Measurements from ENCODE around the gene HDGFL3. TPM values are rescaled to one million over a fixed set of nuclear protein-coding genes. Genes with fewer than 3 reads are reported as not detected.

HDGFL3 gene
- total and polyA plus RNA-seq, 9 of the 15 experiments (the other 6 are each of a cell fraction or from before 2014, with no cell fraction given): 6.7 to 42.0 (median 31.4) TPM

DNA sequence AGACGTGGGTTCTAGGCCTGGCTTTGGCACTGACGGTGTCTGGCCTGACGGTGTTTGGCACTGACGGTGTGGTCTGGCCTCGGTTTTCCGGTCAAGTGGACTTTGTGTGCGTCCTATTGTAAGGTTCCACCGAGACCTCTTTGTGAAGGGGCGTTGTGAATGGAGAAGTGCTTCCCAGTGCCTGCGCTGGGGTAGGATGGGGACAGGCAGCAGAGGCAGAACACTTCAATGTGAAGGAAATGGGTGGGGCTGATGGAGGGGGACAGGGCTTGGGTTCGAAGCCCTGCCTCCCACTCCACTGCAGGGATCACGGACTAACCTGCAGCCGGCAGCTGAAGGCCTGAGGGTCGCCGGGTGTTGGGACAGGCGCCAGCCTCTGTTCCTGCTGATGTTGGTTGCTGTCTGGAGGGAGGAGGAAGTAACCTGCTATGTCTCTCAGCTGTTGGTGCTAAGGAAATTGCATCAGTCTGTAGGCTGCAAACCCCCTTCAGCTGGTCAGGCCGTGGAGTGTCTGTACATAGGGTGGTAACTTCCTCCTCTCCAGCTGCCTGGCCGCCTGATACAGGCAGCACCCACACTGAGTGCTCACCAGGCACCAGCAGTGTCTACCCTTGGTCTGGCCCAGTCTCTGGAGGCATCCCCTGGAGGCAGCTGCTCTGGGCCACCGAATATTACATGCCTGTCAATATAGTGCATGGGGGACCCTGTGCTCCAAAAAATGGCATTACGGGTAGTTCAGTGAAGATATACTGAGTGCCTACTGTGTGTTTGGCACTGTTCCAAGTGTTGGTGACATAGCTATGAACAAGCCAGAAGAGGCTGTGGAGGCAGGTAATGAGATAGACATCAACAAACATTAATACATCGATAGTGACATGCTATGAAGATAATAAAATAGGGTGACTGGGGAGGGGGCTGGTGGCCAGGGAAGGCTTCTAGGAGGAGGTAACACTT is 99.1 kb downstream of the HDGFL3 start (continued):
- TF ChIP-seq, protein P1, sequence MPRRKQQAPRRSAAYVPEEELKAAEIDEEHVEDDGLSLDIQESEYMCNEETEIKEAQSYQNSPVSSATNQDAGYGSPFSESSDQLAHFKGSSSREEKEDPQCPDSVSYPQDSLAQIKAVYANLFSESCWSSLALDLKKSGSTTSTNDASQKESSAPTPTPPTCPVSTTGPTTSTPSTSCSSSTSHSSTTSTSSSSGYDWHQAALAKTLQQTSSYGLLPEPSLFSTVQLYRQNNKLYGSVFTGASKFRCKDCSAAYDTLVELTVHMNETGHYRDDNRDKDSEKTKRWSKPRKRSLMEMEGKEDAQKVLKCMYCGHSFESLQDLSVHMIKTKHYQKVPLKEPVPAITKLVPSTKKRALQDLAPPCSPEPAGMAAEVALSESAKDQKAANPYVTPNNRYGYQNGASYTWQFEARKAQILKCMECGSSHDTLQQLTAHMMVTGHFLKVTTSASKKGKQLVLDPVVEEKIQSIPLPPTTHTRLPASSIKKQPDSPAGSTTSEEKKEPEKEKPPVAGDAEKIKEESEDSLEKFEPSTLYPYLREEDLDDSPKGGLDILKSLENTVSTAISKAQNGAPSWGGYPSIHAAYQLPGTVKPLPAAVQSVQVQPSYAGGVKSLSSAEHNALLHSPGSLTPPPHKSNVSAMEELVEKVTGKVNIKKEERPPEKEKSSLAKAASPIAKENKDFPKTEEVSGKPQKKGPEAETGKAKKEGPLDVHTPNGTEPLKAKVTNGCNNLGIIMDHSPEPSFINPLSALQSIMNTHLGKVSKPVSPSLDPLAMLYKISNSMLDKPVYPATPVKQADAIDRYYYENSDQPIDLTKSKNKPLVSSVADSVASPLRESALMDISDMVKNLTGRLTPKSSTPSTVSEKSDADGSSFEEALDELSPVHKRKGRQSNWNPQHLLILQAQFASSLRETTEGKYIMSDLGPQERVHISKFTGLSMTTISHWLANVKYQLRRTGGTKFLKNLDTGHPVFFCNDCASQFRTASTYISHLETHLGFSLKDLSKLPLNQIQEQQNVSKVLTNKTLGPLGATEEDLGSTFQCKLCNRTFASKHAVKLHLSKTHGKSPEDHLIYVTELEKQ (CRISPR knock-in tag; IDR thresholded peaks at IDR 0.05): no peak
- TF ChIP-seq ESRRA (IDR thresholded peaks at IDR 0.05; ENCODE audit: borderline replicate concordance, low read depth) (peak; percentile 24; the same call in 1 of the 2 replicates), FOXJ3 (CRISPR knock-in tag; IDR thresholded peaks at IDR 0.05) (no peak), DDX20 (tag; IDR thresholded peaks at IDR 0.05; ENCODE audit: low read depth) (no peak), ZNF224 (CRISPR knock-in tag; IDR thresholded peaks at IDR 0.05) (no peak), SMAD4 (CRISPR knock-in tag; conservative IDR thresholded peaks at IDR 0.05) (peak; percentile 91), NFRKB (IDR thresholded peaks at IDR 0.05; ENCODE audit: low read depth) (no peak), CHCHD3 (CRISPR knock-in tag; IDR thresholded peaks at IDR 0.05) (no peak), TBP (optimal IDR thresholded peaks at IDR 0.05; ENCODE audit: low read depth, low read length) (no peak)
- TF ChIP-seq, protein P2, sequence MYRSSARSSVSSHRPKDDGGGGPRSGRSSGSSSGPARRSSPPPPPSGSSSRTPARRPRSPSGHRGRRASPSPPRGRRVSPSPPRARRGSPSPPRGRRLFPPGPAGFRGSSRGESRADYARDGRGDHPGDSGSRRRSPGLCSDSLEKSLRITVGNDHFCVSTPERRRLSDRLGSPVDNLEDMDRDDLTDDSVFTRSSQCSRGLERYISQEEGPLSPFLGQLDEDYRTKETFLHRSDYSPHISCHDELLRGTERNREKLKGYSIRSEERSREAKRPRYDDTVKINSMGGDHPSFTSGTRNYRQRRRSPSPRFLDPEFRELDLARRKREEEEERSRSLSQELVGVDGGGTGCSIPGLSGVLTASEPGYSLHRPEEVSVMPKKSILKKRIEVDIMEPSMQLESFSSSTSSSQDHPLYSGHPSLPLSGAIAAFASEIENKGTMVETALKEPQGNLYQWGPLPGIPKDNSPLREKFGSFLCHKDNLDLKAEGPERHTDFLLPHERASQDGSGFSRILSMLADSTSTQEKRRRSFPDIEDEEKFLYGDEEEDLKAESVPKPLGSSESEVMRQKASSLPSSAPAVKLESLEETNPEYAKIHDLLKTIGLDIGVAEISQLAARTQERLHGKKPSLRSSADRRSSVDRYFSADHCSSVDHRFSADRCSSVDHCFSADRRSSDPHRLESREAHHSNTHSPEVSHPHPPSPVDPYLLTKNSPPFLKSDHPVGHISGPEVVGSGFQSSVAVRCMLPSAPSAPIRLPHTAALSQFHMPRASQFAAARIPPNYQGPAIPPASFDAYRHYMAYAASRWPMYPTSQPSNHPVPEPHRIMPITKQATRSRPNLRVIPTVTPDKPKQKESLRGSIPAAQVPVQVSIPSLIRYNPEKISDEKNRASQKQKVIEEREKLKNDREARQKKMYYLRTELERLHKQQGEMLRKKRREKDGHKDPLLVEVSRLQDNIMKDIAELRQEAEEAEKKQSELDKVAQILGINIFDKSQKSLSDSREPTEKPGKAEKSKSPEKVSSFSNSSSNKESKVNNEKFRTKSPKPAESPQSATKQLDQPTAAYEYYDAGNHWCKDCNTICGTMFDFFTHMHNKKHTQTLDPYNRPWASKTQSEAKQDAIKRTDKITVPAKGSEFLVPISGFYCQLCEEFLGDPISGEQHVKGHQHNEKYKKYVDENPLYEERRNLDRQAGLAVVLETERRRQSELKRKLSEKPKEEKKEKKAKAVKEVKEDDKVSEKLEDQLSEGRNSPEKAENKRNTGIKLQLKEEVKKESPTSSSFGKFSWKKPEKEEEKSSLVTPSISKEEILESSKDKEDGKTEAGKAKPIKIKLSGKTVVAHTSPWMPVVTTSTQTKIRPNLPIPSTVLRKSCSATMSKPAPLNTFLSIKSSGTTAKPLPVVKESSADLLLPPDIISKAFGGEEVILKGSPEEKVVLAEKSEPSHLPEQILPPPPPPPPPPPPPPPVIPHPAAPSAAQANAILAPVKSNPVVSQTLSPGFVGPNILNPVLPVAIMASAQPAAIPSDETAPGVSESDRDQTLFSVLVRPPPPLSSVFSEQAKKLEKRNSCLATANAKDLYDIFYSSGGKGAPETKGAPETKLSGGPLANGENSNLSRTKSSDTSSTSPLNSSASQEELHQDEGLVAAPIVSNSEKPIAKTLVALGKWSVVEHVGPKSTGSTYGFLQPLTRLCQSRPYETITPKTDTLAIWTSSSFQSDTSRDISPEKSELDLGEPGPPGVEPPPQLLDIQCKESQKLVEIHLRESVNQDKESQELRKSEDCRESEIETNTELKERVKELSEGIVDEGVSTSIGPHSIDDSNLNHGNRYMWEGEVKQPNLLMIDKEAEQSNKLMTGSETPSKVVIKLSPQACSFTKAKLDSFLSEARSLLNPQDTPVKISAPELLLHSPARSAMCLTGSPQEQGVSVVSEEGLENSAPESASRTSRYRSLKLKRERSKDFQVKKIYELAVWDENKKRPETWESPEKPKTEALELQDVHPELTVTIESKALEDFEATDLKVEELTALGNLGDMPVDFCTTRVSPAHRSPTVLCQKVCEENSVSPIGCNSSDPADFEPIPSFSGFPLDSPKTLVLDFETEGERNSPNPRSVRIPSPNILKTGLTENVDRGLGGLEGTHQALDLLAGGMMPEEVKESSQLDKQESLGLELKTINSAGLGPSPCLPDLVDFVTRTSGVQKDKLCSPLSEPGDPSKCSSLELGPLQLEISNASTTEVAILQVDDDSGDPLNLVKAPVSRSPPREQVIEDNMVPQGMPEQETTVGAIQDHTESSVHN (IDR thresholded peaks at IDR 0.05; ENCODE audit: borderline replicate concordance in 1 of 2, low read depth in 1 of 2): peak in 1 of 2 experiments; percentile 94; a peak in 2 of 4 replicates
- TF ChIP-seq, protein P3, sequence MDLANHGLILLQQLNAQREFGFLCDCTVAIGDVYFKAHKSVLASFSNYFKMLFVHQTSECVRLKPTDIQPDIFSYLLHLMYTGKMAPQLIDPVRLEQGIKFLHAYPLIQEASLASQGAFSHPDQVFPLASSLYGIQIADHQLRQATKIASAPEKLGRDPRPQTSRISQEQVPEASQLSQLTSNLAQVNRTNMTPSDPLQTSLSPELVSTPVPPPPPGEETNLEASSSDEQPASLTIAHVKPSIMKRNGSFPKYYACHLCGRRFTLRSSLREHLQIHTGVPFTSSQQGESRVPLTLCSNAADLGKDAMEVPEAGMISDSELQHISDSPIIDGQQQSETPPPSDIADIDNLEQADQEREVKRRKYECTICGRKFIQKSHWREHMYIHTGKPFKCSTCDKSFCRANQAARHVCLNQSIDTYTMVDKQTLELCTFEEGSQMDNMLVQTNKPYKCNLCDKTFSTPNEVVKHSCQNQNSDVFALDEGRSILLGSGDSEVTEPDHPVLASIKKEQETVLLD (IDR thresholded peaks at IDR 0.05): no peak
- TF ChIP-seq, protein P4, sequence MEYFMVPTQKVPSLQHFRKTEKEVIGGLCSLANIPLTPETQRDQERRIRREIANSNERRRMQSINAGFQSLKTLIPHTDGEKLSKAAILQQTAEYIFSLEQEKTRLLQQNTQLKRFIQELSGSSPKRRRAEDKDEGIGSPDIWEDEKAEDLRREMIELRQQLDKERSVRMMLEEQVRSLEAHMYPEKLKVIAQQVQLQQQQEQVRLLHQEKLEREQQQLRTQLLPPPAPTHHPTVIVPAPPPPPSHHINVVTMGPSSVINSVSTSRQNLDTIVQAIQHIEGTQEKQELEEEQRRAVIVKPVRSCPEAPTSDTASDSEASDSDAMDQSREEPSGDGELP (CRISPR knock-in tag; IDR thresholded peaks at IDR 0.05; ENCODE audit: borderline replicate concordance): peak; percentile 99
